GM19099 (cell line): Measurements from ENCODE around the gene RBM47.

Source experiments
- POLR2A ChIP-seq: IDR thresholded peaks from 3 replicates; pipeline ENCODE4 v1.6.1; 2011; ENCODE audit warnings: low read depth; ENCODE audit not compliant: insufficient read length; ENCODE audit errors: extremely low read depth

RBM47 gene

GRCh38 chr4:40583850-40584439, 45.7 kb downstream of the RBM47 start:
- TF ChIP-seq POLR2A, result no peak

- TF ChIP-seq POLR2A, result no peak
These were observed 47.3 kb downstream of the RBM47 start for GRCh38 chr4:40582413-40582812.

GRCh38 chr4:40581254-40582140, 48.2 kb downstream of the RBM47 start:
- no peak for TF ChIP-seq POLR2A

- no peak for TF ChIP-seq POLR2A
These were observed 49.7 kb downstream of the RBM47 start for GRCh38 chr4:40579983-40580382.

GRCh38 chr4:40577588-40578253, 51.9 kb downstream of the RBM47 start:
- TF ChIP-seq POLR2A, result no peak

GRCh38 chr4:40576651-40577480, 52.8 kb downstream of the RBM47 start:
- TF ChIP-seq POLR2A, result peak; percentile 50

- TF ChIP-seq POLR2A, result no peak
These were observed 53.8 kb downstream of the RBM47 start for GRCh38 chr4:40575846-40576245.

- peak; percentile 15 for TF ChIP-seq POLR2A
These were observed 55.9 kb downstream of the RBM47 start for GRCh38 chr4:40573593-40574311.

GRCh38 chr4:40572692-40573310, 56.9 kb downstream of the RBM47 start:
- no peak for TF ChIP-seq POLR2A

GRCh38 chr4:40571208-40571607, 58.5 kb downstream of the RBM47 start:
- no peak for TF ChIP-seq POLR2A

GRCh38 chr4:40570348-40571077, 59.2 kb downstream of the RBM47 start:
- no peak for TF ChIP-seq POLR2A

- no peak for TF ChIP-seq POLR2A
These were observed 64.7 kb downstream of the RBM47 start for GRCh38 chr4:40564815-40565483.

GRCh38 chr4:40564004-40564403, 65.7 kb downstream of the RBM47 start:
- TF ChIP-seq POLR2A, result no peak
